Astrocyte (in vitro differentiated cells and primary cell): ENCODE results near the gene BBS9. TPM values are rescaled to one million over a fixed set of nuclear protein-coding genes. Genes with fewer than 3 reads are reported as not detected.

Experiments used
- DNase-seq: peaks from one replicate; pipeline ENCODE4 v3.0.0-alpha.2; 2010; ENCODE audit warnings: low read depth
- FAIRE-seq: peaks from 2 replicates; lab custom pipeline; 2011; peaks lifted over from hg19 to GRCh38; lab: Jason Lieb, UNC
- H2AFZ ChIP-seq: 2 replicates; pipeline ENCODE4 v1.6.0; 2012; ENCODE audit warnings: low read depth, low read length, inconsistent platforms
- H3K27ac ChIP-seq: 2 replicates; pipeline ENCODE4 v1.5.1; 2011; ENCODE audit warnings: low read depth, low read length, inconsistent platforms
- H3K27me3 ChIP-seq: 2 replicates; pipeline ENCODE4 v1.6.0; 2011; ENCODE audit warnings: low read length, inconsistent platforms; ENCODE audit not compliant: insufficient read depth
- H3K36me3 ChIP-seq: 2 replicates; pipeline ENCODE4 v1.5.1; 2011; ENCODE audit warnings: low read length, inconsistent platforms; ENCODE audit not compliant: insufficient read depth
- H3K4me1 ChIP-seq: 2 replicates; pipeline ENCODE4 v1.5.1; 2011; ENCODE audit warnings: low read length, inconsistent platforms; ENCODE audit not compliant: insufficient read depth
- H3K4me2 ChIP-seq: 2 replicates; pipeline ENCODE4 v1.6.0; 2012; ENCODE audit warnings: low read length, inconsistent platforms
- H3K4me3 ChIP-seq: 2 replicates; pipeline ENCODE4 v1.5.1; 2011; ENCODE audit warnings: low read depth, mild to moderate bottlenecking, low read length, inconsistent platforms; ENCODE audit not compliant: insufficient read depth
- H3K79me2 ChIP-seq: 2 replicates; pipeline ENCODE4 v1.6.0; 2012; ENCODE audit warnings: mild to moderate bottlenecking, low read length, inconsistent platforms; ENCODE audit not compliant: insufficient read depth
- H3K9ac ChIP-seq: 2 replicates; pipeline ENCODE4 v1.6.0; 2012; ENCODE audit warnings: mild to moderate bottlenecking, low read length, inconsistent platforms
- H3K9me3 ChIP-seq: 2 replicates; pipeline ENCODE4 v1.5.1; 2012; ENCODE audit warnings: low read depth, mild to moderate bottlenecking, low read length, inconsistent platforms; ENCODE audit not compliant: insufficient read depth
- H4K20me1 ChIP-seq: 2 replicates; pipeline ENCODE4 v1.6.0; 2012; ENCODE audit warnings: low read length, inconsistent platforms; ENCODE audit not compliant: insufficient read depth
- H3K27ac Mint-ChIP-seq: one replicate; pipeline ENCODE4 v1.8.0; 2021; ENCODE audit warnings: mild to moderate bottlenecking, mixed read lengths; ENCODE audit not compliant: unreplicated experiment
- H3K27me3 Mint-ChIP-seq: one replicate; pipeline ENCODE4 v1.8.0; 2021; ENCODE audit warnings: low read depth, mixed read lengths; ENCODE audit not compliant: unreplicated experiment
- H3K36me3 Mint-ChIP-seq: one replicate; pipeline ENCODE4 v1.8.0; 2021; ENCODE audit warnings: low read depth, mixed read lengths; ENCODE audit not compliant: unreplicated experiment
- H3K4me1 Mint-ChIP-seq: one replicate; pipeline ENCODE4 v1.8.0; 2021; ENCODE audit warnings: low read depth, mixed read lengths; ENCODE audit not compliant: unreplicated experiment
- H3K4me3 Mint-ChIP-seq: one replicate; pipeline ENCODE4 v1.8.0; 2021; ENCODE audit warnings: mild to moderate bottlenecking, moderate library complexity, mixed read lengths; ENCODE audit not compliant: unreplicated experiment
- H3K9me3 Mint-ChIP-seq: one replicate; pipeline ENCODE4 v1.8.0; 2021; ENCODE audit warnings: mild to moderate bottlenecking, mixed read lengths; ENCODE audit not compliant: unreplicated experiment
- CTCF ChIP-seq: IDR thresholded peaks from 2 replicates; pipeline ENCODE4 v1.5.1; 2011; ENCODE audit warnings: low read depth, mild to moderate bottlenecking, inconsistent platforms, low read length, moderate library complexity; ENCODE audit not compliant: insufficient read depth
- EZH2 ChIP-seq: IDR thresholded peaks from 2 replicates; pipeline ENCODE4 v1.6.1; 2012; ENCODE audit warnings: mild to moderate bottlenecking, low read length, inconsistent platforms; ENCODE audit not compliant: insufficient read depth
- total RNA-seq: library from RNA; stranded (reverse); gene quantifications from 2 replicates; pipeline ENCODE4 v1.2.1, GENCODE V29; 2021

Gene BBS9
- total RNA-seq, 1 donor from 2014 or later, result 25.1 TPM

- Mint-ChIP-seq H3K9me3 (no peaks in the 10 kb centered on the region), H3K27ac (no peak overlapping the region), H3K4me3 (no peak overlapping the region), H3K27me3 (no peaks in the 10 kb centered on the region), H3K36me3 (no peaks in the 10 kb centered on the region), H3K4me1 (peaks cover 3% of the 10 kb centered on the region)
- Histone ChIP-seq H3K79me2 (no peaks in the 10 kb centered on the region), H3K4me2 (no peak overlapping the region), H3K9ac (no peak overlapping the region), H3K4me1 (peaks cover 8% of the 10 kb centered on the region), H3K4me3 (no peak overlapping the region), H3K27ac (no peak overlapping the region), H3K36me3 (no peaks in the 10 kb centered on the region), H3K27me3 (no peaks in the 10 kb centered on the region), H3K9me3 (no peaks in the 10 kb centered on the region), H4K20me1 (no peaks in the 10 kb centered on the region), H2AFZ (peak overlapping the region; percentile 34)
- TF ChIP-seq EZH2 (no peak), CTCF (no peak)
- DNase-seq (no peak), FAIRE-seq (no peak)
Observed at GRCh38 chr7:33087356-33087755, 42.0 kb upstream of the BBS9 start.

GRCh38 chr7:33087858-33088257 is 41.5 kb upstream of the BBS9 start:
- H3K36me3 ChIP-seq, result no peaks in the 10 kb centered on the region
- H3K4me2 ChIP-seq, result no peak overlapping the region
- no peak for TF ChIP-seq EZH2
- no peak for TF ChIP-seq CTCF
- H2AFZ ChIP-seq, result no peak overlapping the region
- H3K27me3 ChIP-seq, result no peaks in the 10 kb centered on the region
- H3K27ac ChIP-seq, result no peak overlapping the region
- H3K4me1 ChIP-seq, result peaks cover 8% of the 10 kb centered on the region
- H3K9me3 ChIP-seq, result no peaks in the 10 kb centered on the region
- H3K27ac Mint-ChIP-seq, result no peak overlapping the region
- H4K20me1 ChIP-seq, result no peaks in the 10 kb centered on the region
- H3K79me2 ChIP-seq, result no peaks in the 10 kb centered on the region
- peaks cover 1% of the 10 kb centered on the region for H3K36me3 Mint-ChIP-seq
- H3K4me3 ChIP-seq, result no peak overlapping the region
- FAIRE-seq (no peak), DNase-seq (no peak)
- no peak overlapping the region for H3K4me3 Mint-ChIP-seq
- no peaks in the 10 kb centered on the region for H3K9me3 Mint-ChIP-seq
- no peak overlapping the region for H3K9ac ChIP-seq
- H3K4me1 Mint-ChIP-seq, result peaks cover 3% of the 10 kb centered on the region
- H3K27me3 Mint-ChIP-seq, result no peaks in the 10 kb centered on the region

GRCh38 chr7:33089142-33089541 is 40.2 kb upstream of the BBS9 start:
- no peak overlapping the region for H3K4me2 ChIP-seq
- H3K4me3 Mint-ChIP-seq, result no peak overlapping the region
- no peaks in the 10 kb centered on the region for H3K9me3 Mint-ChIP-seq
- H3K27me3 ChIP-seq, result no peaks in the 10 kb centered on the region
- H3K9ac ChIP-seq, result no peak overlapping the region
- no peaks in the 10 kb centered on the region for H4K20me1 ChIP-seq
- TF ChIP-seq EZH2 (no peak), CTCF (no peak)
- no peaks in the 10 kb centered on the region for H3K9me3 ChIP-seq
- FAIRE-seq, result no peak
- H3K27ac ChIP-seq, result no peak overlapping the region
- peaks cover 8% of the 10 kb centered on the region for H3K4me1 ChIP-seq
- H3K27ac Mint-ChIP-seq, result no peak overlapping the region
- no peak overlapping the region for H3K4me3 ChIP-seq
- no peak for DNase-seq
- peaks cover 10% of the 10 kb centered on the region for H3K36me3 ChIP-seq
- H3K27me3 Mint-ChIP-seq, result no peaks in the 10 kb centered on the region
- peaks cover 3% of the 10 kb centered on the region for H3K4me1 Mint-ChIP-seq
- no peaks in the 10 kb centered on the region for H3K79me2 ChIP-seq
- H2AFZ ChIP-seq, result no peak overlapping the region
- peaks cover 3% of the 10 kb centered on the region for H3K36me3 Mint-ChIP-seq
